Heart left ventricle (tissue), 16 donors: ENCODE measurements around the gene FOXB1. TPM values are rescaled to one million over a fixed set of nuclear protein-coding genes. Genes with fewer than 3 reads are reported as not detected.

Experiments
- ATAC-seq, 4 donors: fragments of 200-7000 bp; cut with Tn5 transposase; one replicate each; pipeline ENCODE4 v1.9.1; 2020 to 2022; ENCODE audit warnings: moderate library complexity in 4 of 4, mild to moderate bottlenecking in 3 of 4, moderate number of reproducible peaks in 1 of 4
- DNase-seq, 5 donors: peaks; one replicate each; pipeline ENCODE4 v3.0.0-alpha.2; 2020
- H3K27ac ChIP-seq, 12 donors: fragments of 200-600 bp; sonication (generic) in 4 of 12; one replicate each; pipeline versions ENCODE4 v1.5.0 to v1.8.0; 2016 to 2022; ENCODE audit warnings: mild to moderate bottlenecking in 2 of 12
- H3K27me3 ChIP-seq, 9 donors: fragments of 200-600 bp; sonication (generic) in 2 of 9; one replicate each; pipeline versions ENCODE4 v1.5.1 to v1.8.0; 2016 to 2022; ENCODE audit warnings: mild to moderate bottlenecking in 3 of 9
- H3K36me3 ChIP-seq, 9 donors: fragments of 200-600 bp; sonication (generic) in 2 of 9; one replicate each; pipeline versions ENCODE4 v1.5.0 to v1.8.0; 2018 to 2022; ENCODE audit warnings: mild to moderate bottlenecking in 2 of 9
- H3K4me1 ChIP-seq, 12 donors: fragments of 200-600 bp; sonication (generic) in 4 of 12; one replicate each; pipeline versions ENCODE4 v1.5.0 to v1.8.0; 2016 to 2022; ENCODE audit warnings: mild to moderate bottlenecking in 3 of 12
- H3K4me3 ChIP-seq, 12 donors: fragments of 200-600 bp; sonication (generic) in 4 of 12; one replicate each; pipeline versions ENCODE4 v1.5.0 to v1.8.0; 2017 to 2022; ENCODE audit warnings: mild to moderate bottlenecking in 9 of 12, moderate library complexity in 4 of 12
- H3K9me3 ChIP-seq, 12 donors: fragments of 200-600 bp; sonication (generic) in 4 of 12; one replicate each; pipeline versions ENCODE4 v1.5.0 to v1.8.0; 2016 to 2022; ENCODE audit warnings: mild to moderate bottlenecking in 1 of 12
- CTCF ChIP-seq, 12 donors: fragments of 200-600 bp; sonication (generic) in 4 of 12; IDR thresholded peaks; one replicate each; pipeline versions ENCODE4 v1.5.0 to v1.8.0; 2018 to 2022; ENCODE audit warnings: antibody characterized with exemption in 12 of 12, mild to moderate bottlenecking in 5 of 12
- POLR2A ChIP-seq, 2 donors: fragments of 450-650 bp; IDR thresholded peaks; one replicate each; pipeline ENCODE4 v1.6.1; 2017; ENCODE audit warnings: antibody characterized with exemption in 2 of 2, mild to moderate bottlenecking in 2 of 2, moderate library complexity in 2 of 2
- WGBS, 4 donors: extraction: QIAGEN DNeasy Blood & Tissue Kit in 2 of 4; methylation state at CpG; one replicate each; pipeline versions ENCODE4 v1.1.5 to v1.1.7; 2013 to 2018; 5-methylcytosine and 5-hydroxymethylcytosine counted together
- intact Hi-C, 10 donors: fragments of 100-400 bp; cut with DNase I; formaldehyde crosslinking; loops; one replicate each; pipeline versions ENCODE4 v1.11.1 to v1.14.2; 2022
- polyA plus RNA-seq, 2 donors: library from polyadenylated mRNA; stranded (reverse); fragments of 200-250 nt; gene quantifications; one replicate each; pipeline ENCODE4 v1.2.3, GENCODE V29; 2013
- total RNA-seq, 9 donors: library from RNA; depleted of rRNA in 2 of 9; stranded (reverse); fragments of >200 nt in 2 of 9; fragmentation: NEBNext Ultra II Directional in 3 of 9; extraction: Animal tissue kit (Norgen Biotek cat#: 25700) in 3 of 9; gene quantifications; one replicate each; pipeline versions ENCODE4 v1.1.0 to v1.2.4, GENCODE V29; 2016 to 2023
- donor health status: ischemic (EF 13 %, LVEDD 7.1; RV severe dilation, severe dysfunction).
- donor health status: healthy with polysubstance abuse.
- donor health status: DM: no; HTN: yes; CAD: no.
- donor health status: DM: no; HTN: no; CAD: no.
- donor health status: ischemic (EF 25% LVEDD 6.9; RV normal size, moderate dysfunction).
- donor health status: ischemic (EF 25% LVEDD 5.7; RV mildly dilated, moderate dysfunction).
- donor health status: healthy.
- donor health status: DM: yes; HTN: yes; CAD: no.
- donor health status: ischemic (EF 35%, LVEDD 5.7; RV mildly dilated, moderate dysfunction).
- donor health status: nonischemic (EF 11% LVEDD 7.7; RV severe dilation, severe dysfunction).
- donor health status: DM: yes; HTN: yes; CAD: no.
- donor health status: PGD.
- donor health status: ischemic (EF 29% LVEDD 5.4; RV normal size, mild dysfunction).
- donor health status: nonischemic (EF 23%, LVEDD 6.1; RV moderate dilation, normal function).

The FOXB1 gene
- total and polyA plus RNA-seq, 11 donors: not detected

GRCh38 chr15:60026555-60026954 is 22.4 kb downstream of the FOXB1 start:
- Histone ChIP-seq H3K4me3 (no peak overlapping the region), H3K9me3 (peaks cover 0 to 4% (median 0%) of the 10 kb centered on the region in 12 donors), H3K27me3 (peaks cover 0 to 33% (median 7%) of the 10 kb centered on the region in 9 donors), H3K4me1 (no peaks in the 10 kb centered on the region), H3K27ac (no peak overlapping the region), H3K36me3 (no peaks in the 10 kb centered on the region)
- TF ChIP-seq CTCF (IDR thresholded peaks at IDR 0.05) (no peak), POLR2A (IDR thresholded peaks at IDR 0.05) (no peak)
- intact Hi-C loops: no loop called here
- ATAC-seq: no peak
- WGBS, 4 donors: 64 to 77% (median 71%) methylated on average over 2 of the region's 2 CpGs
- no peak for DNase-seq

DNA sequence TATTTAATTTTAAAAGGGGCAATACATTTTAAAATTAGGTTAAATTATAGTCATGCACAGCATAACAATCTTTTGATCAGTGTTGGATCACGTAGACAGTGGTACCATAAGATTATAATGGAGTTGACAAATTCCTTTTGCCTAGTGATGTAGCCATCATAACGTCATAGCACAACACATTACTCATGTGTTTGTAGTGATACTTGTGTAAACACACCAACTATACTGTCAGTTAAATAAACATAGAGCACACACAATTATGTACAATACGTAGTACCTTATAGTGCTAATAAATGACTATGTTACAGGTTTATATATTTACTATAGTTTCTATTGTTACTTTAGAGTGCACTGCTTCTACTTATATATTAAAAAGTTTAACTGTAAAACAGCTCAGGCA is 31.2 kb downstream of the FOXB1 start:
- Histone ChIP-seq H3K27me3 (peaks cover 0 to 23% (median 7%) of the 10 kb centered on the region in 9 donors), H3K27ac (no peak overlapping the region), H3K4me1 (no peaks in the 10 kb centered on the region), H3K36me3 (no peaks in the 10 kb centered on the region), H3K4me3 (no peak overlapping the region), H3K9me3 (peaks cover 0 to 4% (median 0%) of the 10 kb centered on the region in 12 donors)
- ATAC-seq (no peak), DNase-seq (no peak)
- WGBS, 4 donors: 73 to 76% (median 74%) methylated on average over 3 of the region's 3 CpGs
- intact Hi-C loops: no loop called here
- no peak for TF ChIP-seq POLR2A (IDR thresholded peaks at IDR 0.05)
- TF ChIP-seq CTCF (IDR thresholded peaks at IDR 0.05): no peak

- H3K36me3 ChIP-seq: no peaks in the 10 kb centered on the region
- ATAC-seq (no peak), DNase-seq (no peak)
- no peaks in the 10 kb centered on the region for H3K4me1 ChIP-seq
- WGBS, 4 donors: 52 to 68% (median 63%) methylated on average over 3 of the region's 3 CpGs
- peaks cover 0 to 41% (median 9%) of the 10 kb centered on the region in 9 donors for H3K27me3 ChIP-seq
- H3K27ac ChIP-seq: no peak overlapping the region
- H3K4me3 ChIP-seq: no peak overlapping the region
- TF ChIP-seq CTCF (IDR thresholded peaks at IDR 0.05): no peak
- TF ChIP-seq POLR2A (IDR thresholded peaks at IDR 0.05): no peak
- intact Hi-C loops: no loop called here
- H3K9me3 ChIP-seq: no peaks in the 10 kb centered on the region
These were observed 35.2 kb downstream of the FOXB1 start for GRCh38 chr15:60039316-60039715.

GRCh38 chr15:60043744-60044435 is 39.8 kb downstream of the FOXB1 start:
- no peak overlapping the region for H3K27ac ChIP-seq
- no peaks in the 10 kb centered on the region for H3K36me3 ChIP-seq
- no peak overlapping the region for H3K4me3 ChIP-seq
- ATAC-seq (no peak), DNase-seq (no peak)
- intact Hi-C loops: no loop called here
- H3K9me3 ChIP-seq: no peaks in the 10 kb centered on the region
- 81 to 88% (median 87%) methylated on average over 8 of the region's 8 CpGs for WGBS, 4 donors
- peaks cover 0 to 48% (median 8%) of the 10 kb centered on the region in 9 donors for H3K27me3 ChIP-seq
- no peak for TF ChIP-seq CTCF (IDR thresholded peaks at IDR 0.05)
- no peak for TF ChIP-seq POLR2A (IDR thresholded peaks at IDR 0.05)
- no peaks in the 10 kb centered on the region for H3K4me1 ChIP-seq
